Right forelimb (tissue), 1 donor: ENCODE results near the gene AMIGO1.
A peak's percentile ranks its signal among the peaks of the same experiment; 100 is the strongest.
"Not testable (repeated sequence)": the region's sequence is repeated elsewhere in the genome, so short reads cannot be mapped to it uniquely, and the experiment has no call there.

Experiments used
- DNase-seq: peaks from one replicate; pipeline ENCODE4 v3.0.0-alpha.2; 2018

Gene AMIGO1

DNA sequence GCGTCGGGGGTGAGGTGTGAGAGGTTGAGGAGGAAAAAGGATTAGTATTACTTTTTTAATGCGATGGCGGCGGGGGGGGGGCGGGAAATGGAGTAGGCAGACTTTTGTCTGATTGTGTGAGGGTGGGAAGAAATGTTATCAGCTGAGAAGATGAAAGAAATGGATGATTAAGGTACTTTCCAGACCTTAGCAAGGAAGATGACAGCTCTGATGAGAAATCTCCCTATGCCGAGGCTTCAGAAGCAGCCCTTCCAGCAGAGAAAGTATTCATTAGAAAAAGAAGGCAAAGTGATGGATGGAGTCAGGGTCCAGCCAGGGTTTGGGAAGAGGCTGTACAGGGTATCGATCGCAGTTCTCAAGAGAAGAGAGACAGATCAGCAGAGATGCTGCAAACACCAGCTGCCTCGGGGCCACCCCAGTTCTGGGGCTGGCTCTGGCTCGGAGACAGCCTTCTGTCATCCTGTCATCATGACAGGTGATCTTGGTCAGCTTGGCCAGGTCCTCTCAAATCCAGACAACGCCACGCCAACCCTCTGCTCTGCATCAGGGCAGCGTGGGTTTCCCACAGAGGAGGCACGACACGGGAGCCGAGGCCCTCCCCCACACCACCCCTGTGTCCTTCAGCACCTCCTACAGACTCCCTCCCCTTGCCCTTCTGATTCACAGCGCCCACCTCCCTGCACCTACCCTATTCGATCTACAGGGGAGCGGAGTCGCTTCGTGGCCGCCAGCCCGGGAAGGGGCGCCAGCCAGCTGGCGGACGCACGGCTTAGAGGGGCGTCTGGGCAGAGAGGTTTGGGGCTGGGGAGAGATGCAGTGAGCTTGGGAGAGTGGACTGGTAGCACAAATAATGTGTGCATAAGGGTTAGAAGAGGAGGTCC, 26.5 kb downstream of the AMIGO1 start:
- no peak for DNase-seq

DNA sequence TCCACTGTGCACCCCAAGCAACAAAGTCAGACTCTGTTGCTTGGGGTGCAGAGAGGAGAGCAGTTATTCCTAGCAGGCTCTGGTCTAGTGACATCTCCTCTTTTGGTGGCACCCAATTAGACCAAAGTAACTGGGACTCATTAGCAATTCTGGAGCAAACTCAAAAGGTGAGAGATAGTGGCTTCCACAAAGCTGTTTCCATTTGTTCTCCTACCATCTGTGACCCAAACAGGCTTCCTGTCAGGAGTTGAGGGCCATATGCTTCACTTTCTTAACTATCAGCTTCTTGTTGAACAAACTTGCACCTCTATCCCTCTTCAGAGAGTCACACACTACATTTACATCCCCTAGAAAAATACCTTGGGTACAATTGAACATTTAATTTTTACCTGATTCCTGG, 27.3 kb downstream of the AMIGO1 start:
- DNase-seq, result no peak

DNA sequence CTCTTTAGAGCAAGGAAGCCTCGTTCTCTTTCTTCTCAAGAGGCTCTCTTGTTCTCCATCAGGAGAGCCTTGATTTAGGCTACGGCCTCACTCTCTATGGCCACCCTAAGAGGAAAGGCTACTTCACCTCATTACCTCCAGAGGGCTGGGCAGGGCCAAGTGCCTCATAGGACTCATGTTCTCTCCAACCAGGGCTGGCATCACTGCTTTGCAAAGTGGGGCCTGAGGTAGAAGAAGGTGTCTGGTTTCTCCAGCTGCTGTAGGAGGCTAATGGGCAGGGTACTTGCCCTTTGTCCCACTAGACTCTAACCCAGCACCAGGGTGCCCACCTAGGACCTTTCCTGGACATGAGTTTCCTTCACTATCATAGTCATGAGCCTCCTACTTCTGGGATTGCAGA, 27.9 kb downstream of the AMIGO1 start:
- no peak for DNase-seq

DNA sequence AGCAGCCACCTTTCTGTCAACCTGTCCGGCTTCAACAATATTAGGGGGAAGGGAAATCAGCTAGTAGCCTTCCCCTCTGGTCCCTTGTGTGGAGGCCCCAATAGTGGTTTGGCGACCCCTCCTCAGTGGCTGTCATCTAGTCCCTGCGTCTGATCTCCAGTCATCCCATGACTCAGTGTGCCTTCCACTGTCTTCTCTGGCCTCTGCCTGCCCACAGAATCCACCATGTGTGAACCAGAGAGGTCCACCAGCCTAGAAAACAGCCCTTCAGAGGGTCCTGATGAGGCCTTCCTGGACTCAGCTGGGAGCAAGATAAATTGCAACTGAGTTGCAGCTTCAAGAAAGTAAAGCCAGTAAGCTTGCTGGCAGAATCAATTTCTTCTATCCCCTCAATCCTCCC, 29.6 kb downstream of the AMIGO1 start:
- peak; percentile 32 for DNase-seq

DNA sequence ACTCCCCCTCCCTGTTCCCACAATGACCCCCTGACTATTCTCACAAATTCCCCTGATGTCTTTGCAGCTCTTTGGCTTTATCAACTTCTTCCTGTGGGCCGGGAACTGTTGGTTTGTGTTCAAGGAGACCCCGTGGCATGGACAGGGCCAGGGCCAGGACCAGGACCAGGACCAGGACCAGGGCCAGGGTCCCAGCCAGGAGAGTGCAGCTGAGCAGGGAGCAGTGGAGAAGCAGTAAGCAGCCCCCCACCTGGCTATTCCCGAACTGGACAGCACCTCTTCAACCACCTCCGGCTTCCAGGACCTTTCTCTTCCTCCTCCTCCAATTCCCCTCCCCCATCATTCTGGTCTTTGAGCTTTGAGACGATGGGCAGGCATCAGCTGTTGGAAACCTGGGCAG, 30.2 kb downstream of the AMIGO1 start:
- DNase-seq, result peak; percentile 28

DNA sequence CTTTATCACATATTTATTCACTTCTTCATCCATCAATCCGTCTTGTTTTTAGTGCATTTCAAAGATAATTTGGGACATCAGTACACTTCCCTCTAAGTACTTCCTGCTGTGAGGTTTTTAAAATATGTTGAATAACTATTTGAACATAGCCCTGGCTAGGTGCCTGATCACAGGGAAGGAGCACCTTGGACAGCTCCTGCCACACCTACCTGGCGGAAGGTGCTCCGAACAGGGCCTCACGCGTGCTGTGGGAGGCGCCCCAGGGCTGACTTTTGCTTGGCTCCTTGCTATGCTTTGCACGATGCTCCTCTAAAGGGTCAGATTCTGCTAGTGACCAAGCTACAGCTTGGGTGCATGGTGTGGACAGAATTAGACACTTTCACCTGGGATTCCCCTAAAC, 30.7 kb downstream of the AMIGO1 start:
- DNase-seq, result peak; percentile 41

DNA sequence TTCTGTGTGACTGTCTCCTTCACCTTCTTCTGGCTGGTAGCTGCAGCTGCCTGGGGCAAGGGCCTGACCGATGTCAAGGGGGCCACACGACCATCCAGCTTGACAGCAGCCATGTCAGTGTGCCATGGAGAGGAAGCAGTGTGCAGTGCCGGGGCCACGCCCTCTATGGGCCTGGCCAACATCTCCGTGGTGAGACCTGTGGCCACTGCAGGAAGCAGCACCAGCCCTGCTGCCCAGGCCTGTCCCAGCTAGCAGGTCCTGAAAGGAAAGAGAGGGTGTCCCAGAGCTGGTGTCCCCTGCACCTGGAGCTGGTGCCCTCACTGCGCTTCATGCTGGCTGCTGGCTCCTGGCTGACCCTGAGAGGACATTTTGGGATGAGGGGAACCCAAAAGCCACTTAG, 31.7 kb downstream of the AMIGO1 start:
- DNase-seq, result no peak

DNA sequence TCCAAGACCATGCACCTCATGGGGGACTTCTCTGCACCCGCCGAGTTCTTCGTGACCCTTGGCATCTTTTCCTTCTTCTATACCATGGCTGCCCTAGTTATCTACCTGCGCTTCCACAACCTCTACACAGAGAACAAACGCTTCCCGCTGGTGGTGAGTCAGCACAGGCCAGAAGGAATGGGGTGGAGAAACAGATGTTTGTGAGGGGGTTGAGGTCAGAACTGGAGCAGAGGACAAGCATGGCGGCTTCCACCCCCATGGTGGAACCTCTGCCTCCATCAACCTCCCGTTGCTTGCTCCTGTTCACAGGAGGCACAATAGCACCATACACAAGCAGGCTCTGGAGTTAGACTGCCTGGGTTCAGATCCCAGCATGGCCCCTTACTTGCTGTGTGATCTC, 32.7 kb downstream of the AMIGO1 start:
- no peak for DNase-seq

DNA sequence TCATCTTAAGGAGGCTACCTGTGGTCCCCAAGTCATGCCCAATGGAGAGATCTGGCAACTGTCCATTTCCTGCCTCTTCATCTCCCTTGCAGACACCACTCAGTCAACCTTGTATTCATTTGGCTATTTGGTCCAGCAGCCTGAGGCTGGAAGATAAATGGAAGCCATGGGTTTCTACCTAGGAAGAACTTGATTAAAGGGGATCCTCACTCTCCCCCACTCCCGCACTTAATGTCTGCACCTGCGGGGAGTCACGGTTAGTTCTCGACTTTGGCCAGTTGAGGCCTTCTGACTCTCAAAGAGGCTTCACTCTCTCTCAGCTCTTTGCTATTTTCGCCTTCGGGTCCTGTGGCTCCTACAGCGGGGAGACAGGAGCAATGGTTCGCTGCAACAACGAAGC, 34.3 kb downstream of the AMIGO1 start:
- no peak for DNase-seq

DNA sequence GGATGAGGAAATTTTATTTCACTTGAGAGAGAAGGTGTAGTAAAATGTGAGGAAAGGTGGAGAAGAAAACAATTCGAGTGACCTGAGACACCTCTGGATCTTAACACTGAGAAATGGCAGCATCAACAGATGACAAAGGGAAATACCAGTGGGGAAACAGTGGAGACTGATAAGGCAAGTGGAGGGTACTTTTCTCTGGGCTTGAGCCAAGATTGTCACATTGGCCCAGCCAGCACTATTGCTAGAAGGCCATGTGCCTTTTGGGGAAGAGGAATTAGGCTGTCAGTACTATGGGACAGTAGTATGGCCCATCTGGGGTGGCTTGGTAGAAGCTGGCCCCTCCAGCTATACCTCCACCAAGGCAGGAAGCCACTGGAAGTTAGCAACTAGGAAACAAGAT, 34.8 kb downstream of the AMIGO1 start:
- DNase-seq, result no peak

DNA sequence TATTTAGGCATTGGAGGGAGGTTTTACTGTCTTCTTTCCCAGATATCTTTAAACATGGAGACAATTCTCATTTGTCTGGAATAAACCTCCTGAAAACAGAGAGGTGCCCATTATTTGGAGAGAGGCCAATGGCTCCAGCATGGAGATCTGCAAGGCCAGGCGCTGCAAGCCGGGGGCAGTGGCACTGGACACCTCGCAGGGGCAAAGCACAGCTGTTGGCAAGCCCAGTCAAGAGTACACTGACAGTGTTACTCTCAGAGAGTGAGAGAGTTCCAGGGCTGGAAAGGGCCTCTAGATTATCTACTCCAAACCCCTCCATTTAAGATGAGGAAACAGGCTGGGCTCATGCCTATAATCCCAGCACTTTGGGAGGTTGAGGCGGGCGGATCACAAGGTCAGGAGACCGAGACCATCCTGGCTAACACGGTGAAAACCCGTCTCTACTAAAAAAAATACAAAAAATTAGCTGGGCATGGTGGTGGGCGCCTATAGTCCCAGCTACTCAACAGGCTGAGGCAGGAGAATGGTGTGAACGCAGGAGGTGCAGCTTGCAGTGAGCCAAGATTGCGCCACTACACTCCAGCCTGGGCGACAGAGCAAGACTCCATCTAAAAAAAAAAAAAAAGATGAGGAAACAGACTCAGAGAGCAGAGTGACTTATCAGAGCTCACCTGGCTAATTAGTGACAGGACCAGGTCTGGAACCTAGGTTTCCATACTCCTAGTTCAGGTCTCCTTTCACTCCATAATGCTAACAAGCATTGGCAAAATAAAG, 36.1 kb downstream of the AMIGO1 start:
- not testable (repeated sequence) for DNase-seq

DNA sequence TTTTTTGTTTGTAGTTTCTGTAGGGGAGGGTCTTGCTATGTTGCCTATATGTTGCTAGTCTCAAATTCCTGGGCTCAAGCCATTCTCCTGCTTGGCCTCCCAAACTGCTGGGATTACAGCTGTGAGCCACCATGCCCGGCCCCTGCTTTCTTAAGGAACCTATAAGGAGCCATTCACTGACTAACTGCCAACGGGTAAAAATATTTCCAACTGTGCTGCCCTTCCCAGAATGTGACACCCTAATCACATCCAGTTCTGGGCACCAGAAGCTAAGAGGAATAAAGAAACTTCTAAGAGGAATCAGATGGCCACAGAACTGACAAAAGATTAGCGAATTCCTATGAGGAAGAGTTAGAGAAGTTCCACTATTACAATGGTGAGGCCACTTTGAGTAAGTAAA, 36.7 kb downstream of the AMIGO1 start:
- DNase-seq, result no peak

DNA sequence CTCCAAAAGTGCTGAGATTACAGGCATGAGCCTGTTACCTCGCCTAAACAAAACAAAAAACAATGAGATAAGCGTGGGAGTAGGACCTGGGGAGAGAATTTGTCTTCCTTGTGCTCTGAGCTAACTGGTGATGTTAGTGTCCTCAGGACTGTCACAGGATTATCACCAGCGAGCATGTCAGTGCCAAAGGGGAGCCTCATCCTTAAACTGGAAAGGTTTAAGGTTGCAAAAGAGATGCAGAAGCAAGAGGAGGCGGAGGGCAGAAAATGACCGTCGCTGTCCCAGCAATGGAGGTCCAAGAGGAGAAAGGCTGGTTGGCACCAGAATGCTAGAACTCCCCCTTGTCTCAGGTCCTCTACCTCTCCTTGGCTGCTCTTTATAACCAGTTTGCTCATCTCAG, 39.3 kb downstream of the AMIGO1 start:
- no peak for DNase-seq

DNA sequence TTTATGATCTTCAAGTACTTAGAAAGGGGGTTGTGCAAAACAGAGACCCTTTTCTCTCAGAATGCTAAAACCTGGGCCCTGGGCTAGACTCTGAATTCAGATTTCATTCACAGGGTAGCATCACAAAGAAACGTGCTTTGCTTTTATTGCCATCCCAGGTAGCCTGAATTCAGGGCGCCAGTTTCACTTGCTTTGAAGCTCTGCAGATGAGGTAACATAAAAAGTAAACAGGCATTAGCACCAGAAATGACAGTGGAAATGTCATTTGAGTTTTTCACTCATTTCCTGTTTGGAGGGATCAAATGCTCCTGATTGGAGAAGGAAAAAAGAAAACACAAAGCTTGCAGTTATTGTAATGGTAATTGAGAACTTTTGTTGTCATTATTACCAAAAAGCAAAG, 40.6 kb downstream of the AMIGO1 start:
- no peak for DNase-seq

DNA sequence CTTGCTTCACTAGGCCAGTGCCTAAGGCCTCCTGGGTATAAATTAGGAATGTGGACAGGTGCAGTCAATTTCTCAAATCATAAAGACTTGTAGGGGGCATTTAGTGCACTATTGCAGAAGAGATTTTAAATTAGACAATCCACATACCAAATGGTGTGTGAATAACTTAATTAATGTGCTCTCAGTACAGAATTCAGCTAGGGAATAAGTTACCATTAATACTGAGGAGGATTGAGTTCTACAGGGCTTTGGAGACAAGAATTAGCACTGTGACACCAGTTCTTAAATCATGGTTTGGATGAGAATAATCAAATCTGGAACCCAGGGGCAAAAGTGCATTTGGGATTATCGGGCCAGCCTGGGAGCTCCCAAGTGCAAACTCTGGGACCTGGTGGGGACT, 41.5 kb downstream of the AMIGO1 start:
- no peak for DNase-seq

DNA sequence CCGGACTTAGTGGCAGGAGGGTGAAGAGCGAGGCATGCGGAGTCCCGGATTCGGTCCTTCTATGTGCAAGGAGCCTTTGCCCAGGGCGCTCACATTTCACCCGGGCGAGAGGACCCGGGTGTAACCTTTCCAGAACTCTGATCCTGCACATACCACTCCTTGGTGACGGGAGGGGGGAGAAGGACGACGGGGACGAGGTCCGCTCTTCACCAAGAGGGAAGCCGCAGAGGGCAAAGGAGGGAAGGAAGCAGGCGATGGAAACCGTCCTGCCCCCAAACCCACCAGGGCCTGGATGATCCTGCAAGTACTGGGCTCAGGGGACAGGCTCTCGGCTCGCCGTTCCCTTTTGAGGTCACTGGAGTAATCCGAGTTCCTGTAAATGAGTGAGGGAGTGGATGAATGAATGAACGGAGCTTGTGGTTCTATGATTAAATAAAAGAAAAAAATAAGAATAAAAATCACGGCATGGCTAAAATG, 42.2 kb downstream of the AMIGO1 start:
- DNase-seq, result no peak

DNA sequence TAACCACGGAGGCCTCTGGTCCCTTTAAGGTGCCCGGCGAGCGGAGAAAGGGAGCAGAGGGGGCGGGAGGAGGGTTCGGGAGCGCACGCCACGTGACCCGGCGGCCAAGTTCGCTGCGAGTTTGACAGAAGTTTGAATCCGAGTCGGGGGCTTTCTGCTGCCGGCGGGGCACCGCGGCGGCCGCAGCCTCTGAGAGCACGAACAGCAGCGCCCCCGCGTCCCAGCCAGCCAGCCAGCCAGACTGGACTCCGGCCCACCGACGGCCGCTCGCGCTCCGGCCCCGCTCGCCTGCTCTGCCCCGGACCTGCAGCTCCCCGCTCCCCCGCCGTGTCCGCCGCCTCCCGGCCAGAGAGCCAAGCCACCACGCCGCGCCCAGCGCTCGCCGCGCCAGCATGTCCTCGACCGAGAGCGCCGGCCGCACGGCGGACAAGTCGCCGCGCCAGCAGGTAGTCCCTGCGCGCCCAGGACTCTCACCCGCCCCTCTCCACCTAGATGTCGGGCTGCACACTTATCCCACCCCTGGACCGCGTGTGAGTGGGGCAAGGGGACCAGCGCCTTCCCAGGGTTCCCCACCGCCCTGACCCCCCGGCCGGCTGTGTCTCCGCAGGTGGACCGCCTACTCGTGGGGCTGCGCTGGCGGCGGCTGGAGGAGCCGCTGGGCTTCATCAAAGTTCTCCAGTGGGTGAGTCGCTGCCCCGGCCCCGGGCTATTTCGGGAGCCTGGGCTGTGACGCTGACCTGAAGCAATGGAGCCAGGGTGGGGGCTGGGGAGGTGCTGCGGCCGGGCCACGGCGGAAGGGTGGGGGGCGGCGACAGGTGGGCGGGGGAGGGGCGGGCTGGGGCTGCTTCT, 42.9 kb downstream of the AMIGO1 start, which contains the start of gene SYPL2:
Gene SYPL2, plus strand, starts transcription at position 95 of the 849 bp plus-strand sequence. Its CDS starts 298 bp downstream, at position 393.
- DNase-seq, result peak; percentile 65

DNA sequence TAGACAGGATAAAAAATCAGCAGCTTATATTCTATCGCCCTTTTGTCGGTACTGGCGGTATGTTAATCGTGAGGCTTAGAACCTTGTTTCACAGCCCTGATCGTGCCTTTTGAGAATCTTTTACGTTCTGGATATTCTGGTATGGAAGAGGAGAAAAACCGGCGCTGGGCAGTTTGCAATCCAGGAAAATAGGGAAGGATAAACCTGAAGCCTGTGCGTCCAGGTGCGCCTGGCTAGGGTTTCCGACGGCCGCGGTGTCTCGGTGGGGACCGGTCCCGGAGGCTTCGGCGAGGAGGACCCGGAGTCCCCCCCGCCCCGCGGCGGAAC, 43.4 kb downstream of the AMIGO1 start:
- no peak for DNase-seq

DNA sequence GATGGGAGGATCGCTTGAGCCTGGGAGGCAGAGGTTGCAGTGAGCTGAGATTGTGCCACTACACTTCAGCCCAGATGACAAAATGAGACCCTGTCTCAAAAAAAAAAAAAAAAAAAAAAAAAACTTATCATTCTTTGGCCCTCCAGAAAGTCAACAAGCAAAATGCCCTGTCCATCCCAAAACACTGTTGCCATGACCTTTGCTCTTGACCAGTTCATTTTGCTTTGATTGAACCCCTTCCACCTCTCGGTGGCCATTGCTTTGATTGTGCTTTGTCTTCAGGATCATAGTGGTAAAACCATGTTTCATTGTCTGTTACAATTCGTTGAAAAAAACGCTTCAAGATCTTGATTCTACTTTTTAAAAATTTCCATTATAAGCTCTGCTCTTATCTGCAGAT, 51.7 kb downstream of the AMIGO1 start:
- DNase-seq, result no peak

DNA sequence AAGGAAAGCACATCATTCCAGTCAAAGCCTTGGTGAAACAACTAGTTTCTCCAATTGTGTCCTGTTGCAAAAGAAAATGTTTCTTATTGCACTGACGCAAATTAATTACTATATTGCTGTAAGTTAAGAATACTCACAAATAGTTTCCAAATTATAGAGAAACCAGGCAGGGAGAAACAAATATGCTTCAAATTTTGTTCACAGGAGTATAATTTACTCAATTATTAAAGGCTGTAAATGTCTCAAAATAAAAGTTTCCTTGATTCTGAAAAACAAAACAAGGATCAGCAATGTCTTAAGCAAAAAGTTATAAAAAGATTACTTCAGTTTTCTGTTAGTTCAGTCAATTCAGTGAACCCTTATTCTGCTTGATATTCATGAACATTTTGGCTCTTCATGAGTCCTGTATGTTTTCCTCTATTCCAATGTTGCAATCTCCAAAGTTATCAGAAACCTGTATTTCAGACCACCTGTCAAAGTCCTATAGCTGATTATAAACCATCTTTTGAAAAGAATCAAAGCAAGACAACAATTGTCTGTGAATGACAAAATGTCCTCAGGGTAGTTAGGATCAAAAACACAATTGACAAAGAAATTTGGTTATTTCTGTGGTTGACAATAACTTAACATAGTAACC, 54.9 kb downstream of the AMIGO1 start:
- no peak for DNase-seq
